ACC112 (cell line): ENCODE results near the gene LHX2.
A peak's percentile ranks its signal among the peaks of the same experiment; 100 is the strongest.
"Not testable (repeated sequence)": the region's sequence is repeated elsewhere in the genome, so short reads cannot be mapped to it uniquely, and the experiment has no call there.

Source experiments
- H2AFZ ChIP-seq: fragments of 200-600 bp; sonication (generic); one replicate; pipeline ENCODE4 v1.6.0; 2017; ENCODE audit warnings: antibody characterized with exemption, low read length; ENCODE audit not compliant: unreplicated experiment
- H3K27ac ChIP-seq: fragments of 200-600 bp; sonication (generic); 2 replicates; pipeline ENCODE4 v1.5.1; 2014; ENCODE audit warnings: low read depth, mild to moderate bottlenecking, antibody characterized with exemption, low read length, moderate library complexity
- H3K27me3 ChIP-seq: fragments of 200-600 bp; sonication (generic); 2 replicates; pipeline ENCODE4 v1.6.1; 2014; ENCODE audit warnings: mild to moderate bottlenecking, antibody characterized with exemption, low read length, moderate library complexity, mixed read lengths; ENCODE audit not compliant: insufficient read depth
- H3K36me3 ChIP-seq: fragments of 200-600 bp; sonication (generic); 2 replicates; pipeline ENCODE4 v1.6.1; 2016; ENCODE audit warnings: mild to moderate bottlenecking, antibody characterized with exemption, low read length, moderate library complexity, mixed read lengths; ENCODE audit not compliant: insufficient read depth
- H3K4me1 ChIP-seq: fragments of 200-600 bp; sonication (generic); one replicate; pipeline ENCODE4 v1.6.1; 2016; ENCODE audit warnings: low read length, mixed read lengths; ENCODE audit not compliant: insufficient read depth, unreplicated experiment, control insufficient read depth
- H3K4me3 ChIP-seq: fragments of 200-600 bp; sonication (generic); 2 replicates; pipeline ENCODE4 v1.5.1; 2014; ENCODE audit warnings: mild to moderate bottlenecking, low read depth, low read length
- H3K79me2 ChIP-seq: fragments of 200-600 bp; sonication (generic); one replicate; pipeline ENCODE4 v1.6.0; 2016; ENCODE audit warnings: low read length; ENCODE audit not compliant: control insufficient read depth, unreplicated experiment, insufficient read depth

LHX2 gene

GRCh38 chr9:124011460-124012301 lies at the start of gene LHX2:
Gene LHX2 (plus strand): TSS chr9:124011768. CDS start chr9:124012349, 581 bp downstream.
- Histone ChIP-seq H3K4me1 (no peaks in the 10 kb centered on the region), H3K79me2 (no peaks in the 10 kb centered on the region), H3K4me3 (peak within 1 kb of the TSS; percentile 76), H2AFZ (peak within 1 kb of the TSS; percentile 77), H3K36me3 (no peaks in the 10 kb centered on the region), H3K27ac (no peak within 1 kb of the TSS), H3K27me3 (peaks cover 96% of the 10 kb centered on the region)

GRCh38 chr9:123964761-123965160 lies 46.8 kb upstream of the LHX2 start:
- Histone ChIP-seq H3K36me3 (no peaks in the 10 kb centered on the region), H3K4me1 (no peaks in the 10 kb centered on the region), H3K4me3 (no peak overlapping the region), H3K79me2 (no peaks in the 10 kb centered on the region), H2AFZ (no peak overlapping the region), H3K27me3 (peaks cover 70% of the 10 kb centered on the region), H3K27ac (no peak overlapping the region)

- Histone ChIP-seq H3K79me2 (no peaks in the 10 kb centered on the region), H3K4me3 (no peak overlapping the region), H3K36me3 (no peaks in the 10 kb centered on the region), H3K27ac (no peak overlapping the region), H3K27me3 (peaks cover 68% of the 10 kb centered on the region), H2AFZ (no peak overlapping the region), H3K4me1 (no peaks in the 10 kb centered on the region)
Measured at GRCh38 chr9:123965801-123966686, 45.5 kb upstream of the LHX2 start.

GRCh38 chr9:123967323-123967722 lies 44.2 kb upstream of the LHX2 start:
- H3K27me3 ChIP-seq = peaks cover 62% of the 10 kb centered on the region
- H3K4me1 ChIP-seq = no peaks in the 10 kb centered on the region
- no peaks in the 10 kb centered on the region for H3K79me2 ChIP-seq

GRCh38 chr9:123972618-123973017 lies 39.0 kb upstream of the LHX2 start:
- H3K27ac ChIP-seq = no peak overlapping the region
- no peaks in the 10 kb centered on the region for H3K79me2 ChIP-seq
- no peak overlapping the region for H3K4me3 ChIP-seq
- H3K36me3 ChIP-seq = no peaks in the 10 kb centered on the region
- no peak overlapping the region for H2AFZ ChIP-seq
- no peaks in the 10 kb centered on the region for H3K4me1 ChIP-seq
- peaks cover 37% of the 10 kb centered on the region for H3K27me3 ChIP-seq

More at GRCh38 chr9:123967323-123967722, 44.2 kb upstream of the LHX2 start:
- H3K27ac ChIP-seq = no peak overlapping the region
- H2AFZ ChIP-seq = no peak overlapping the region
- no peak overlapping the region for H3K4me3 ChIP-seq
- H3K36me3 ChIP-seq = no peaks in the 10 kb centered on the region

GRCh38 chr9:123973590-123974223 lies 37.9 kb upstream of the LHX2 start:
- Histone ChIP-seq H3K4me3 (no peak overlapping the region), H3K36me3 (no peaks in the 10 kb centered on the region), H2AFZ (no peak overlapping the region), H3K27ac (no peak overlapping the region), H3K79me2 (no peaks in the 10 kb centered on the region), H3K27me3 (peaks cover 28% of the 10 kb centered on the region), H3K4me1 (no peaks in the 10 kb centered on the region)

GRCh38 chr9:123974471-123974870 lies 37.1 kb upstream of the LHX2 start:
- H3K79me2 ChIP-seq = no peaks in the 10 kb centered on the region
- H3K4me1 ChIP-seq = no peaks in the 10 kb centered on the region
- H3K27ac ChIP-seq = no peak overlapping the region
- H3K4me3 ChIP-seq = no peak overlapping the region
- peaks cover 35% of the 10 kb centered on the region for H3K27me3 ChIP-seq
- no peak overlapping the region for H2AFZ ChIP-seq
- no peaks in the 10 kb centered on the region for H3K36me3 ChIP-seq

GRCh38 chr9:123975871-123976270 lies 35.7 kb upstream of the LHX2 start:
- H3K27me3 ChIP-seq = peaks cover 36% of the 10 kb centered on the region

GRCh38 chr9:123976579-123976978 lies 35.0 kb upstream of the LHX2 start:
- peaks cover 40% of the 10 kb centered on the region for H3K27me3 ChIP-seq
- not testable (repeated sequence) for H3K36me3 ChIP-seq, H3K4me3 ChIP-seq, H3K4me1 ChIP-seq, H2AFZ ChIP-seq, H3K27ac ChIP-seq, H3K79me2 ChIP-seq

More at GRCh38 chr9:123975871-123976270, 35.7 kb upstream of the LHX2 start:
- no peak overlapping the region for H3K4me3 ChIP-seq
- H3K36me3 ChIP-seq = no peaks in the 10 kb centered on the region
- H3K4me1 ChIP-seq = no peaks in the 10 kb centered on the region
- no peaks in the 10 kb centered on the region for H3K79me2 ChIP-seq
- no peak overlapping the region for H2AFZ ChIP-seq
- H3K27ac ChIP-seq = no peak overlapping the region

GRCh38 chr9:123978981-123979380 lies 32.6 kb upstream of the LHX2 start:
- no peaks in the 10 kb centered on the region for H3K36me3 ChIP-seq
- H3K27ac ChIP-seq = no peak overlapping the region
- H3K79me2 ChIP-seq = no peaks in the 10 kb centered on the region
- H2AFZ ChIP-seq = no peak overlapping the region
- no peak overlapping the region for H3K4me3 ChIP-seq
- H3K4me1 ChIP-seq = no peaks in the 10 kb centered on the region
- peaks cover 63% of the 10 kb centered on the region for H3K27me3 ChIP-seq
